ENCODE results near the gene PCMTD2.

Gene PCMTD2

GRCh38 chr20:64239449-64240242 lies 15.9 kb upstream of the PCMTD2 start:
- Histone ChIP-seq H3K4me3 (ENCODE audit: low read length in 2 of 2) (no peak overlapping the region), H3K27me3 (ENCODE audit: control insufficient read depth in 1 of 2, insufficient read depth in 2 of 2, low read length in 2 of 2) (peaks cover under 1 to 4% of the 10 kb centered on the region in 2 donors), H3K4me1 (ENCODE audit: control insufficient read depth, insufficient read depth, low read length) (no peaks in the 10 kb centered on the region), H3K27ac (ENCODE audit: low read length) (no peak overlapping the region), H3K36me3 (ENCODE audit: control insufficient read depth in 2 of 2, insufficient read depth in 2 of 2, low read length in 2 of 2) (no peaks in the 10 kb centered on the region), H3K9me3 (ENCODE audit: control insufficient read depth in 2 of 2, low read length in 2 of 2) (no peaks in the 10 kb centered on the region), H3K9ac (ENCODE audit: low read length in 2 of 2) (no peak overlapping the region)

- H3K27ac ChIP-seq (ENCODE audit: low read length) = no peak overlapping the region
- H3K27me3 ChIP-seq (ENCODE audit: control insufficient read depth in 1 of 2, insufficient read depth in 2 of 2, low read length in 2 of 2) = peaks cover 6 to 7% of the 10 kb centered on the region in 2 donors
- H3K36me3 ChIP-seq (ENCODE audit: control insufficient read depth in 2 of 2, insufficient read depth in 2 of 2, low read length in 2 of 2) = no peaks in the 10 kb centered on the region
- H3K9me3 ChIP-seq (ENCODE audit: control insufficient read depth in 2 of 2, low read length in 2 of 2) = no peaks in the 10 kb centered on the region
- H3K9ac ChIP-seq (ENCODE audit: low read length in 2 of 2) = no peak overlapping the region
- H3K4me1 ChIP-seq (ENCODE audit: control insufficient read depth, insufficient read depth, low read length) = no peaks in the 10 kb centered on the region
- no peak overlapping the region for H3K4me3 ChIP-seq (ENCODE audit: low read length in 2 of 2)
Measured at GRCh38 chr20:64240243-64241015, 15.1 kb upstream of the PCMTD2 start.

GRCh38 chr20:64241061-64241460 lies 14.5 kb upstream of the PCMTD2 start:
- Histone ChIP-seq H3K4me3 (ENCODE audit: low read length in 2 of 2) (no peak overlapping the region), H3K9me3 (ENCODE audit: control insufficient read depth in 2 of 2, low read length in 2 of 2) (no peaks in the 10 kb centered on the region), H3K27ac (ENCODE audit: low read length) (no peak overlapping the region), H3K36me3 (ENCODE audit: control insufficient read depth in 2 of 2, insufficient read depth in 2 of 2, low read length in 2 of 2) (no peaks in the 10 kb centered on the region), H3K4me1 (ENCODE audit: control insufficient read depth, insufficient read depth, low read length) (no peaks in the 10 kb centered on the region), H3K27me3 (ENCODE audit: control insufficient read depth in 1 of 2, insufficient read depth in 2 of 2, low read length in 2 of 2) (peaks cover 7 to 9% of the 10 kb centered on the region in 2 donors), H3K9ac (ENCODE audit: low read length in 2 of 2) (no peak overlapping the region)

GRCh38 chr20:64242003-64242796 lies 13.3 kb upstream of the PCMTD2 start:
- Histone ChIP-seq H3K9me3 (ENCODE audit: control insufficient read depth in 2 of 2, low read length in 2 of 2) (no peaks in the 10 kb centered on the region), H3K27ac (ENCODE audit: low read length) (no peak overlapping the region), H3K9ac (ENCODE audit: low read length in 2 of 2) (no peak overlapping the region), H3K4me1 (ENCODE audit: control insufficient read depth, insufficient read depth, low read length) (no peaks in the 10 kb centered on the region), H3K4me3 (ENCODE audit: low read length in 2 of 2) (no peak overlapping the region), H3K27me3 (ENCODE audit: control insufficient read depth in 1 of 2, insufficient read depth in 2 of 2, low read length in 2 of 2) (peaks cover 9 to 10% of the 10 kb centered on the region in 2 donors), H3K36me3 (ENCODE audit: control insufficient read depth in 2 of 2, insufficient read depth in 2 of 2, low read length in 2 of 2) (no peaks in the 10 kb centered on the region)

- no peaks in the 10 kb centered on the region for H3K36me3 ChIP-seq (ENCODE audit: control insufficient read depth in 2 of 2, insufficient read depth in 2 of 2, low read length in 2 of 2)
- no peaks in the 10 kb centered on the region for H3K9me3 ChIP-seq (ENCODE audit: control insufficient read depth in 2 of 2, low read length in 2 of 2)
- H3K27me3 ChIP-seq (ENCODE audit: control insufficient read depth in 1 of 2, insufficient read depth in 2 of 2, low read length in 2 of 2) = peaks cover 9 to 15% of the 10 kb centered on the region in 2 donors
- no peaks in the 10 kb centered on the region for H3K4me1 ChIP-seq (ENCODE audit: control insufficient read depth, insufficient read depth, low read length)
- H3K9ac ChIP-seq (ENCODE audit: low read length in 2 of 2) = no peak overlapping the region
- H3K4me3 ChIP-seq (ENCODE audit: low read length in 2 of 2) = no peak overlapping the region
- H3K27ac ChIP-seq (ENCODE audit: low read length) = no peak overlapping the region
Measured at GRCh38 chr20:64242797-64243475, 12.6 kb upstream of the PCMTD2 start.

GRCh38 chr20:64244281-64244805 lies 11.2 kb upstream of the PCMTD2 start:
- H3K36me3 ChIP-seq (ENCODE audit: control insufficient read depth in 2 of 2, insufficient read depth in 2 of 2, low read length in 2 of 2) = no peaks in the 10 kb centered on the region
- no peaks in the 10 kb centered on the region for H3K4me1 ChIP-seq (ENCODE audit: control insufficient read depth, insufficient read depth, low read length)
- no peak overlapping the region for H3K4me3 ChIP-seq (ENCODE audit: low read length in 2 of 2)
- H3K9ac ChIP-seq (ENCODE audit: low read length in 2 of 2) = no peak overlapping the region
- H3K27me3 ChIP-seq (ENCODE audit: control insufficient read depth in 1 of 2, insufficient read depth in 2 of 2, low read length in 2 of 2) = peaks cover 9 to 15% of the 10 kb centered on the region in 2 donors
- no peak overlapping the region for H3K27ac ChIP-seq (ENCODE audit: low read length)
- H3K9me3 ChIP-seq (ENCODE audit: control insufficient read depth in 2 of 2, low read length in 2 of 2) = no peaks in the 10 kb centered on the region

- Histone ChIP-seq H3K9me3 (ENCODE audit: control insufficient read depth in 2 of 2, low read length in 2 of 2) (no peaks in the 10 kb centered on the region), H3K9ac (ENCODE audit: low read length in 2 of 2) (no peak overlapping the region), H3K27me3 (ENCODE audit: control insufficient read depth in 1 of 2, insufficient read depth in 2 of 2, low read length in 2 of 2) (peaks cover 9 to 15% of the 10 kb centered on the region in 2 donors), H3K4me3 (ENCODE audit: low read length in 2 of 2) (no peak overlapping the region), H3K4me1 (ENCODE audit: control insufficient read depth, insufficient read depth, low read length) (no peaks in the 10 kb centered on the region), H3K36me3 (ENCODE audit: control insufficient read depth in 2 of 2, insufficient read depth in 2 of 2, low read length in 2 of 2) (no peaks in the 10 kb centered on the region), H3K27ac (ENCODE audit: low read length) (no peak overlapping the region)
Measured at GRCh38 chr20:64244870-64245603, 10.5 kb upstream of the PCMTD2 start.

GRCh38 chr20:64245746-64246595 lies 9.6 kb upstream of the PCMTD2 start:
- no peaks in the 10 kb centered on the region for H3K4me1 ChIP-seq (ENCODE audit: control insufficient read depth, insufficient read depth, low read length)
- H3K27me3 ChIP-seq (ENCODE audit: control insufficient read depth in 1 of 2, insufficient read depth in 2 of 2, low read length in 2 of 2) = peaks cover 9 to 15% of the 10 kb centered on the region in 2 donors
- H3K27ac ChIP-seq (ENCODE audit: low read length) = no peak overlapping the region
- H3K36me3 ChIP-seq (ENCODE audit: control insufficient read depth in 2 of 2, insufficient read depth in 2 of 2, low read length in 2 of 2) = no peaks in the 10 kb centered on the region
- no peaks in the 10 kb centered on the region for H3K9me3 ChIP-seq (ENCODE audit: control insufficient read depth in 2 of 2, low read length in 2 of 2)
- no peak overlapping the region for H3K9ac ChIP-seq (ENCODE audit: low read length in 2 of 2)
- no peak overlapping the region for H3K4me3 ChIP-seq (ENCODE audit: low read length in 2 of 2)

- no peak overlapping the region for H3K9ac ChIP-seq (ENCODE audit: low read length in 2 of 2)
- H3K4me1 ChIP-seq (ENCODE audit: control insufficient read depth, insufficient read depth, low read length) = no peaks in the 10 kb centered on the region
- peaks cover 9 to 17% of the 10 kb centered on the region in 2 donors for H3K27me3 ChIP-seq (ENCODE audit: control insufficient read depth in 1 of 2, insufficient read depth in 2 of 2, low read length in 2 of 2)
- no peak overlapping the region for H3K4me3 ChIP-seq (ENCODE audit: low read length in 2 of 2)
- H3K9me3 ChIP-seq (ENCODE audit: control insufficient read depth in 2 of 2, low read length in 2 of 2) = no peaks in the 10 kb centered on the region
- no peak overlapping the region for H3K27ac ChIP-seq (ENCODE audit: low read length)
- H3K36me3 ChIP-seq (ENCODE audit: control insufficient read depth in 2 of 2, insufficient read depth in 2 of 2, low read length in 2 of 2) = no peaks in the 10 kb centered on the region
Measured at GRCh38 chr20:64246616-64247306, 8.8 kb upstream of the PCMTD2 start.
